ENCODE results near the gene DNAJA2.

GRCh38 chr16:46991729-46992704 lies 18.5 kb upstream of the DNAJA2 start:
- TF ChIP-seq SIX5 (IDR thresholded peaks at IDR 0.05; ENCODE audit: borderline replicate concordance in 1 of 2, insufficient read depth in 1 of 2, low read depth in 1 of 2, low read length in 2 of 2): no peak
- no peak for TF ChIP-seq E2F5 (CRISPR knock-in tag; IDR thresholded peaks at IDR 0.05)
- TF ChIP-seq KDM4B (IDR thresholded peaks at IDR 0.05; ENCODE audit: borderline replicate concordance in 2 of 2, low read depth in 1 of 2): no peak
- TF ChIP-seq KLF6 (CRISPR knock-in tag; IDR thresholded peaks at IDR 0.05; ENCODE audit: borderline replicate concordance): no peak
- no peak for TF ChIP-seq ZNF830 (CRISPR knock-in tag; IDR thresholded peaks at IDR 0.05)
- no peak for TF ChIP-seq NFIC (IDR thresholded peaks at IDR 0.05)
- TF ChIP-seq, protein P1, sequence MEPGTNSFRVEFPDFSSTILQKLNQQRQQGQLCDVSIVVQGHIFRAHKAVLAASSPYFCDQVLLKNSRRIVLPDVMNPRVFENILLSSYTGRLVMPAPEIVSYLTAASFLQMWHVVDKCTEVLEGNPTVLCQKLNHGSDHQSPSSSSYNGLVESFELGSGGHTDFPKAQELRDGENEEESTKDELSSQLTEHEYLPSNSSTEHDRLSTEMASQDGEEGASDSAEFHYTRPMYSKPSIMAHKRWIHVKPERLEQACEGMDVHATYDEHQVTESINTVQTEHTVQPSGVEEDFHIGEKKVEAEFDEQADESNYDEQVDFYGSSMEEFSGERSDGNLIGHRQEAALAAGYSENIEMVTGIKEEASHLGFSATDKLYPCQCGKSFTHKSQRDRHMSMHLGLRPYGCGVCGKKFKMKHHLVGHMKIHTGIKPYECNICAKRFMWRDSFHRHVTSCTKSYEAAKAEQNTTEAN (CRISPR knock-in tag; IDR thresholded peaks at IDR 0.05): no peak
- TF ChIP-seq HMG20B (CRISPR knock-in tag; IDR thresholded peaks at IDR 0.05): no peak
